OCI-LY3 (cell line): ENCODE results near the gene PLA2G4F.

Source experiments
- CTCF ChIP-seq: fragments of 200-600, 300-600 bp; sonication (generic); IDR thresholded peaks from 2 replicates; pipeline ENCODE4 v1.5.1; 2014; ENCODE audit warnings: antibody characterized with exemption, low read length, low read depth
- EZH2phosphoT487 ChIP-seq: fragments of 200-600 bp; shearing (Covaris generic); IDR thresholded peaks from 2 replicates; pipeline ENCODE4 v1.6.1; 2018; ENCODE audit warnings: antibody characterized with exemption, mixed run types, low read depth

GRCh38 chr15:42163947-42164550, 7.6 kb upstream of the PLA2G4F start:
- TF ChIP-seq CTCF, result no peak
- no peak for TF ChIP-seq EZH2phosphoT487
